HG03139 (cell line): ENCODE measurements around the gene PGA4.
"Not testable (repeated sequence)": the region's sequence is repeated elsewhere in the genome, so short reads cannot be mapped to it uniquely, and the experiment has no call there.

Experiments
- ATAC-seq: cut with Tn5 transposase; IDR thresholded peaks from one replicate; pipeline ENCODE4 v1.9.1; 2021; ENCODE audit not compliant: unreplicated experiment

PGA4 gene

DNA sequence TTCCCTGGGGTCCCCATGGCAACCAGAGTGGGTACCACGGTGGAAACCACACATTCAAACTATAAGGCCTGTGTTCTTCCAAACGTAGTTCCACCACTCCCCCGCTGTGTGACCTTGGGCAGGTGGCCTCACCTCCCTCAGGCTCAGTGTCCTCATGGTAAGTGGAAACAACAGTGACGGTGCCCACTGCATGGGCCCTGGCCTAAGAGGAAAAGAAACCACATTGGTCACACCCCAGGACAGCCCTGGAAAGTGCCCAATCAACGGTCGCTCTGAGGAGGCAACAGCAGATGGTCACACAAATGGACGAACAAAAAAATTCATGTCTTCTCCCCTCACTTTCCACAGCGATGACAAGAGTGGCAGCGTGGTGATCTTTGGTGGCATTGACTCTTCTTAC is 25.9 kb downstream of the PGA4 start:
- ATAC-seq, result not testable (repeated sequence)

GRCh38 chr11:61249201-61249600 is 27.1 kb downstream of the PGA4 start:
- not testable (repeated sequence) for ATAC-seq

- ATAC-seq, result not testable (repeated sequence)
Measured at GRCh38 chr11:61250796-61251765, 28.9 kb downstream of the PGA4 start.

GRCh38 chr11:61252332-61252731 is 30.2 kb downstream of the PGA4 start:
- ATAC-seq, result not testable (repeated sequence)

GRCh38 chr11:61254403-61255025 is 32.4 kb downstream of the PGA4 start:
- peak; percentile 50 for ATAC-seq

DNA sequence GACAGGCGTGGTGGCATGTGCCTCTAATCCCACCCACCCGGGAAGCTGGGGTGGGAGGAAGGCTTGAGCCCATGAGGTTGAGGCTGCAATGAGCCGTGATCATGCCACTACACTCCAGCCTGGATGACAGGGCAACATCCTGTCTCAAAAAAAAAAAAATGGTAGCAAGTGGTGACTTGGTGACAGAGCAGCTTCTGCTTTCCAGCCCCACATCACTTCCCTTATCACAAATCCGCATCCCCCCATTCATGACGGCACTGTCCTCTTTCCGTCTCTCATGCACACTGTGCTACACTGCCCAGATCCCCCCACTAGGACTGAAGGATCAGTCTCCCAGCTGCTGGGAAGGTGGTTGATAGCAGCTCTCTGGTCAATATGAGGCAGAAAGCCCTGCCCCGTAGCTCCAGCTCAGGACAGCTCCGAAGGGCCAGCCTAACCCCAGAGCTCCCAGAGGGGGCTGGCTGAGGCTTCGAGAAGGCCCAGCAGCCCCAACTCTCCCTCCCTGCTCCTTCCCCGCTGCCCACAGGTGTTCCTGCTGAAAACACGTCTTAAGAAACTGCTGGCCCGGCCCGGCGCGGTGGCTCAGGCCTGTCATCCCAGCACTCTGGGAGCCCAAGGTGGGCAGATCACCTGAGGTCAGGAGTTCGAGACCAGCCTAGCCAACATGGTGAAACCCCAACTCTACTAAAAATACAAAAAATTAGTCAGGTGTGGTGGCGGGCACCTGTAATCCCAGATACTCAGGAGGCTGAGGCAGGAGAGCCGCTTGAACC is 34.7 kb downstream of the PGA4 start:
- ATAC-seq, result no peak

DNA sequence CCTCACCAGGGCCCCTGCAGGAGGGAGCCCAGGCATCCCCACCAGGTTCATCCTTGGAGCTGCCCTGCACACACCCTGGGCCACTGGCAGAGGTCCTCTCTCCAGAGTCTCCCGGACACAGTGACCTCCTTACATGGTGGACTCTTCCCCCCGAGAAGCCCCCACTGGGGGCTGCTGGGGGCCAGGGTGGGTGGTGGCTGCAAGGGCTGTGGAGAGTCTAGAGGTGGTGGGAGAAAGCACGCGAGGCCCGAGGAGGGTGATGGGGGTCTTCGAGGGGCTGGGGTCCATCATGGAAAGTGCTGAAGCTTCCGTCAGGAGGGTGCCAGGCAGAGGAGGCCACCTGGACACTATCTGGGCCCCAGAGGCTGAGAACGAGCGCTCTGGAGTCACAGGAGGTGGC is 36.4 kb downstream of the PGA4 start:
- ATAC-seq, result no peak

DNA sequence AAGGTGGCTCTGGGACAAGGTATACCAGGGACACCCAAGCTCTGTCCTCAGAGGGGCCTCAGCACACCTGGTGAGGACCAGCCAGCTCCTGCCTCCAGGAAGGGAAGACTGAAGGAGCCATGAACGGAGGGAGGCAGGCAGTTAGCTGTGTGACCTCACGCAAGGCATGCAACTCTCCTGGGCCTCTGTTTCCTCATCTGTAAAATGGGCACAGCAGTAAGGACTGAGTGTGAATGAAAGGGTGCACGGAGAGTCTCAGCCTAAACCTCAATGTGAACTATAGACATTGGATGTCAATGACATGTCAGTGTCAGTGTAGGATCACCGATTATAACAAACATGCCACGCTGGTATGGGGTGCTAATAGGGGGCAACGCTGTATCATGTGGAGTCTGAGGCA is 37.2 kb downstream of the PGA4 start:
- no peak for ATAC-seq

GRCh38 chr11:61264371-61264770 is 42.2 kb downstream of the PGA4 start:
- no peak for ATAC-seq

GRCh38 chr11:61264795-61265194 is 42.6 kb downstream of the PGA4 start:
- no peak for ATAC-seq

GRCh38 chr11:61265357-61265756 is 43.2 kb downstream of the PGA4 start:
- no peak for ATAC-seq

DNA sequence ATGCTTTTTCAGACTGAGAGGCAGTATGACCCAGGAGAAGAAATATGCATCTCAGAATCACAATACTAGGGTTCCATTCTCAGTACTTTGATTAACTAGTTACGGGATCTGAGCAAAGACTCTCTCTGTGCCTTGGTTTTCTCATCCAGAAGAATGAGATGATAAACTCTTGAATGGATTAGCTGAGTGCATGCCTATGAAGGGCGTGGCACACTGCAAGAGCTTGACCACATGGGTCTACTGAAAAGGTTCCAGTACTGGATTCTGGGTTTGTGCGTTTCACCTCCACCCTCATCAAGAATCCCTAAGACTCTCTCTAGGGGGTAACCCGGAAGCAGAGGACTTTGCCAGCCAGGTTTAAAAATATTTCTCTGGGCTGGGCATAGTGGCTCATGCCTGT is 44.5 kb downstream of the PGA4 start:
- no peak for ATAC-seq

GRCh38 chr11:61267437-61267841 is 45.3 kb downstream of the PGA4 start:
- ATAC-seq, result no peak

GRCh38 chr11:61268588-61269250 is 46.6 kb downstream of the PGA4 start:
- no peak for ATAC-seq

DNA sequence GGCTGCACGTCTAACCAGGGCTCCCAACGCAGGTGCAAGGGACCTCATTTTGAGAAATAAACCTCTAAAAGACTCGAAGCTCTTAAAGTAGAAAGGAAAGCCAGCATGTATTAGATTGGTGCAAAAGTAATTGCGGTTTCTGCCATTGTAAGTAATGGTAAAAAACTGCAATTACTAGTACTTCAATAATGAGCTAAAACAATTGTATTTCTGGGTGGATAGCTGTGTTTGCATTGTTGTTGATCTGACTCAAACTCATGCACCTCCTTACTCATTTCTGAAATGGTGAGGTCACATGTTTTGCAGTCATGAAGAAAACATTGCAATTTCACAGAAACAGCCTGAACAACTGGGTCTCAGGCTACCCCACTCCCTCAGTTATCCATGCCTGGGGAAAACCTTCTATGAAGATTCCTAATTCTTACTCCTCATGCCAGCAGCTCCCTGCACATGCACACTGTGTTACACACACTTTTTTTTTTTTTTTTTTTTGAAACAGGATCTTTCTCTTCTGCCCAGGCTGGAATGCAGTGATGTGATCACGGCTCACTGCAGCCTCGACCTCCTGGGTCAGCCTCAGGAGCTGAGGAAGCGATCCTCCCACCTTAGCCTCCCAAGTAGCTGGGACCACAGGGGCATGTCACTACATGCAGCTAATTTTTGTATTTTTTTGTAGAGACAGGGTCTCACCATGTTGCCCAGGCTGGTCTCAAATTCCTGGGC is 48.4 kb downstream of the PGA4 start:
- ATAC-seq, result no peak

DNA sequence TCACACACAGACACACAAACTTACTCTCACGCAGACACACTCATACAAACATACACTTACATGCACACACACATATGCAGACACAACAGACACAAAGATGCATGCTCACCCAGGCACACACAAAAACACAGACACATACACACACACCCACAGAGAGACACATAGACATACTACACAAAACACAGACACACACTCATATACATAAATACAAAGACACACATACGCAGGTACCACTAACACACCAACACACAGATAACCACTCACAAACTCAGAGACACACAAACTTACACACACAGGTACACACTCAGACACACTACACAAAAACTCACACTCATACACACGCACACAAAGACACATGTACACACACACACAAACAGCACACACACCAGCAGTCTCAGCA is 50.6 kb downstream of the PGA4 start:
- no peak for ATAC-seq

DNA sequence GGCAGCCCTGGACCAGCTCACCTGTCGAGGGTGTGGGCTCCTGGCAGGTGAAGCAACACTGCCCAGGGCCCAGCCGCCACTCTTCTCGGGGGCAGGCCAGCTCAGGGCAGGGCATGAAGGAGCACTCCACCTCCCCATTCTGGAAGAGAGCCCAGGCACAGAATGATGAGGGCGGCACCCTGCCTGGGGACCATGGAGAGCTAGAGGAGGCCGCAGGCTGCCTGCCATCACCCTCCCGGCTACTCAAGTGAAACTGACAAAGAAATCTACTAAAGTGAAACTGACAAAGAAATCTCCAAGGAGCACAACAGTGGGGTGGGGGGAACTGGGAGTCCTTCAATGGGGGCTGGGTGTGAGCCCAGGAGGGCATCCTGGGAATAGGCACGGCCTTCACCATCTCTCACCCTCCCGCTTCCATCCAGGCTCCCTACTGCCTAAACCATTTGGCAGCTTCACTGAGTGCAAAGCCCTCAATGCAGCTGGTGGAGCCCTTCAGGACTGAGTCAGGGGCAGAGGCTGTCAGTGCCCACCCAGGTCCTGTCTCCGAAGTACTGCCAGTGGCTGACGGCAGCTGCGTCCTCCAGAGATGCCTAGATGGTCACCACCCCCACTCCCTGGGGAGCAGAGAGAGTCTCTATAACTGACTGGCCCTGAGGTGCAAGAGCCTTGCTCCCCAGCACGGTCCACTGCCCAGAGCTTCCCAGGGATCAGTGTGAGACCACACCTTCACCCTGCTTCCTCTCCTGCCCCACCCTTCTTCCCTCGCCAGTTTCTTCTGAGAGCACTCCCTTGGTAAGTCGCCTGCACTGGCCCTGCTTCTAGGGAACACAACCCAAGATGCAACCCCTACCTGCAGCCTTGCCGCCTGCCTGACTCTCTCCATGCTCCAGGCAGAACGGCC is 51.3 kb downstream of the PGA4 start:
- no peak for ATAC-seq

DNA sequence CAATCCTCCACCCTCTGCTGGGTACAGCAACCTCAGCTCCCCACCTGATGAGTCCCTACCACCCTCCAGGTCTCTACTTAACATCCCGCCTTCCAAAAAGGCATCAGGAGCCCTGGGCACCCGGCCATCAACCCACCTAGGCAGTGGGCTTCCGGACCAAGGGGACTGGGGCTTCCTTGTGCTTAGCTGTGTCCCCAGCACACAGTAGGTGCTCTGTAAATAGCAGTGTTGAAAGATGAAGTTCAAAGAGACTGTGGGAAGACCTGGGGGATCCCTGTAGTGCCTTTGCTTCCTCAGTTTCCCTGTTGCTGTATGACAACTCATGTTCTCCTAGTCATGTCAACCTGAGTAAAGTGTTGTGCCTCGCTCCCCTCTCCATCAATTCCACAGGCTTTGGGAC is 51.9 kb downstream of the PGA4 start:
- ATAC-seq, result no peak

- ATAC-seq, result no peak
Measured at GRCh38 chr11:61275191-61275590, 53.0 kb downstream of the PGA4 start.
